ENCODE measurements around the gene DOC2A.

Gene DOC2A

DNA sequence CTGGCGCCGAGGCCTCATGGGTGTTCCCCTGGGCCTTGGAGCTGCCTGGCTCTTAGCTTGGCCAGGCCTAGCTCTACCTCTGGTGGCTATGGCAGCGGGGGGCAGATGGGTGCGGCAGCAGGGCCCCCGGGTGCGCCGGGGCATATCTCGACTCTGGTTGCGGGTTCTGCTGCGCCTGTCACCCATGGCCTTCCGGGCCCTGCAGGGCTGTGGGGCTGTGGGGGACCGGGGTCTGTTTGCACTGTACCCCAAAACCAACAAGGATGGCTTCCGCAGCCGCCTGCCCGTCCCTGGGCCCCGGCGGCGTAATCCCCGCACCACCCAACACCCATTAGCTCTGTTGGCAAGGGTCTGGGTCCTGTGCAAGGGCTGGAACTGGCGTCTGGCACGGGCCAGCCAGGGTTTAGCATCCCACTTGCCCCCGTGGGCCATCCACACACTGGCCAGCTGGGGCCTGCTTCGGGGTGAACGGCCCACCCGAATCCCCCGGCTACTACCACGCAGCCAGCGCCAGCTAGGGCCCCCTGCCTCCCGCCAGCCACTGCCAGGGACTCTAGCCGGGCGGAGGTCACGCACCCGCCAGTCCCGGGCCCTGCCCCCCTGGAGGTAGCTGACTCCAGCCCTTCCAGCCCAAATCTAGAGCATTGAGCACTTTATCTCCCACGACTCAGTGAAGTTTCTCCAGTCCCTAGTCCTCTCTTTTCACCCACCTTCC lies 23.3 kb downstream of the DOC2A start:
- no peak for DNase-seq

DNA sequence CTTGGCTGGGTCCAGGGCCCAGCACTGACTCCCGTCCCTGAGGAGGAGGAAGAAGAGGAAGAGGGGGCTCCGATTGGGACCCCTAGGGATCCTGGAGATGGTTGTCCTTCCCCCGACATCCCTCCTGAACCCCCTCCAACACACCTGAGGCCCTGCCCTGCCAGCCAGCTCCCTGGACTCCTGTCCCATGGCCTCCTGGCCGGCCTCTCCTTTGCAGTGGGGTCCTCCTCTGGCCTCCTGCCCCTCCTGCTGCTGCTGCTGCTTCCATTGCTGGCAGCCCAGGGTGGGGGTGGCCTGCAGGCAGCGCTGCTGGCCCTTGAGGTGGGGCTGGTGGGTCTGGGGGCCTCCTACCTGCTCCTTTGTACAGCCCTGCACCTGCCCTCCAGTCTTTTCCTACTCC lies 23.9 kb downstream of the DOC2A start:
- DNase-seq, result no peak

DNA sequence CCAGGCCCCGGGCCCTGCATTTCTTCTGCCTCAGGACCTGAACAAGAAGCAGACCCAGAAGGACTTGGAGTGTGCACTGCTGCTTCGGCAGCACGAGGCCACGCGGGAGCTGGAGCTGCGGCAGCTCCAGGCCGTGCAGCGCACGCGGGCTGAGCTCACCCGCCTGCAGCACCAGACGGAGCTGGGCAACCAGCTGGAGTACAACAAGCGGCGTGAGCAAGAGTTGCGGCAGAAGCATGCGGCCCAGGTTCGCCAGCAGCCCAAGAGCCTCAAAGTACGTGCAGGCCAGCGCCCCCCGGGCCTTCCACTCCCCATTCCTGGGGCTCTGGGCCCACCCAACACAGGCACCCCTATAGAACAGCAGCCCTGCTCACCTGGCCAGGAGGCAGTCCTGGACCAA lies 24.6 kb downstream of the DOC2A start:
- DNase-seq, result no peak

DNA sequence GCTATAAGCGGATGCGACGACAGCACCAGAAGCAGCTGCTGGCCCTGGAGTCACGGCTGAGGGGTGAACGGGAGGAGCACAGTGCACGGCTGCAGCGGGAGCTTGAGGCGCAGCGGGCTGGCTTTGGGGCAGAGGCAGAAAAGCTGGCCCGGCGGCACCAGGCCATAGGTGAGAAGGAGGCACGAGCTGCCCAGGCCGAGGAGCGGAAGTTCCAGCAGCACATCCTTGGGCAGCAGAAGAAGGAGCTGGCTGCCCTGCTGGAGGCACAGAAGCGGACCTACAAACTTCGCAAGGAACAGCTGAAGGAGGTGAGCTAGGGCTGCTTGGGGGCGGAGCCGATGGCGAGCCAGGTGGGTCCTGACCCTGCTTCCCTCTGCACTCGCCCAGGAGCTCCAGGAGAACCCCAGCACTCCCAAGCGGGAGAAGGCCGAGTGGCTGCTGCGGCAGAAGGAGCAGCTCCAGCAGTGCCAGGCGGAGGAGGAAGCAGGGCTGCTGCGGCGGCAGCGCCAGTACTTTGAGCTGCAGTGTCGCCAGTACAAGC lies 25.5 kb downstream of the DOC2A start:
- no peak for DNase-seq

DNA sequence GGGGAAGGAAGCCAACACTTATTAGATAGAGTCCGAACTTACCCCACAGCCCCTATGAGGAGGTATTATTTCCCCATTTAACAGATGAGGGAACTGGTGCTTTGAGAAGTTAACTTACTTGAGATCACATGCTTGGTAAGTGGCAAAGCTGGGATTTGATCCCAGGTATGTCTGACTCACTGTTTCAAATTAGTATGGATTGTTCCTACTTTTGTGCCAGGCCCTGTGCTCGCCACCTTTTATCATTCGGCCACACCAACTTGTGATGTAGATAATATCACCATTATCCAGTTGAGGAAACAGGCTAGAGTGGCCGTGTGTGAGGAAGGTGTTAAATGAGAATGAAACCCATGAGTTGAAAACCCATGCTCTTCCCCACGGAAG lies 26.1 kb downstream of the DOC2A start:
- DNase-seq, result no peak

DNA sequence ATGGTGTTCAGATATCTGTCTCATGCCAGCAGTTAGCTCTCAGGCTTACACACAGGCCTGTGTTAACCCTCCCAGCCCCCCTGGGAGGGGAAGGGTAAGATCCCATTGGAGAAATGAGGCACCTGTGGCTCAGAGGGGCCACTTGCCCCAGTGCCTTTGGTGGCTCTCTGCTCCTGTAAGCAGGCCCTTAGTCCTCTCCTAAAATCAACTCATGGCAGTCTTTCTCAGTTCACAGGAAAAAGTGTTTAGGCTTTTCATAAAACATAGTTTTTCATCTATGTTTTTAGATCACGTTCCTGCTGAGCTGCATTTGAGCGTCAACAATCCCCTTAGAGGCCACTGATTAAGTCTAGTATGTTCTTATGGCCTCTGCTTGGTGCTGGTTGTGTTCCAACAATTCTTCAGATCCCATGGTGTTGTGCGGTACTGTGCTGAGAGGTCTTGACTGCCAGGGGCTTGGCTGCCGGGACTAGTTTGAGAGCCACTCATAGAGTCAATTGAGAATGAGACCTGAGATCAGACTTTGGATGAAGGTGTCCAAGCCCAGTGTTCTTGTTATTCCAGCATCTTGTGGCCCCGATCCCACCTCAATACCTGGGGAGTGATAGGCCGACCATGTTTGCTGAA lies 26.6 kb downstream of the DOC2A start:
- DNase-seq, result no peak

DNA sequence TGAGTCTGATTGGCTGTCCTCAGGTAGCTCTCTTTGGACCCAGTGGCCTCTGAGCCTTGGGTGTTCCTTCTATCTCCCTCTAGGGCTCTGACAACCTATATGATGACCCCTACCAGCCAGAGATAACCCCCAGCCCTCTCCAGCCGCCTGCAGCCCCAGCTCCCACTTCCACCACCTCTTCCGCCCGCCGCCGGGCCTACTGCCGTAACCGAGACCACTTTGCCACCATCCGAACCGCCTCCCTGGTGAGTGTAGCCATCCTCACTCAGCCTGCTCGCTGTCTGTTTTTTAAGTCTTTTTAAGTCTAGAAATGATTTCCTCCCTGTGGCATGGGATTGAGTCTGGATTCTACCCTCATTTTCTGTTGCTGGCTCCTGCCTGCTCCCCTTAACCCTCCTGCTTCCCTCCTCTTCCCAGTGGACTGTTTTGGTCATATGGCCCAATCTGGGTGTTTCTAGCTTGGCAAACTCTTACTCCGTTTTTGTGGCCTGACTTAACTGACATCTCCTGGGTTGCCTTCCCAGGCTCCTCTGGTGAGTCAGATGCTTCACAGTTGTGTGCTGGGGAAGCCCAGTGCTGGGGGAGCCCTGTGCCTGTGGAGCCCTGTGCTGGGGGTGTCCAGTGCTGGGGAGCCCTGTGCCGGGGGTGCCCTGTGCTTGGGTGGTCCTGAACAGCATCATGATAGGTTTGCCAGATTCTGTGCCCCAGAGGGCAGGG lies 27.2 kb downstream of the DOC2A start:
- no peak for DNase-seq

DNA sequence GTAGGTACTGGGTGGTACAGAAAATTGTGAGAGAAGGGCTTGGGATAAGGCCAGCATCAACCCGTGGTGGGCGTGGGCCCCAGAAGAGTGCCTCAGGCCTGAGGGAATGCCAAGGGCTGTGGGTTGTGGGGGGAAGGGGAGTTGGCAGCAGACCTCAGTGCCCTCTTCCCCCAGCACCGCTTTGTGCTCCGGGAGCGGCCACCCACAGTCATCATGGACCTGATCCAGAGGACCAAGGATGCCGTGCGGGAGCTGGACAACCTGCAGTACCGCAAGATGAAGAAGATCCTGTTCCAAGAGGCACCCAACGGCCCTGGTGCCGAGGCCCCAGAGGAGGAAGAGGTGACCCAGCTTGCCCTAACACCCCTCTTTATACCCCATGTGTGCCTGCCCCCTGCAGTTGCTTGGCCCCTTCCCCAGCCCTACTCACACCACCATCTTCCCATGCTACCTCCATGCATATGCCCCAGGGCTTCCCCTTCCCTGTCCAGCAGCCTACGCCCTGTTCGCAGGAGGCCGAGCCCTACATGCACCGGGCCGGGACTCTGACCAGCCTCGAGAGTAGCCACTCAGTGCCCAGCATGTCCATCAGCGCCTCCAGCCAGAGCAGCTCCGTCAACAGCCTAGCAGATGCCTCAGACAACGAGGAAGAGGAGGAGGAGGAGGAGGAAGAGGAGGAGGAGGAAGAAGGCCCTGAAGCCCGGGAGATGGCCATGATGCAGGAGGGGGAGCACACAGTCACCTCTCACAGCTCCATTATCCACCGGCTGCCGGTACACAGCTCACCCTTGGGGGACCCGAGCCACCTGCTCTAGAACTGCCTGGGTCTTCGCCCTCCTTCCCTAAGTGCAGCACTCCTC lies 28.0 kb downstream of the DOC2A start:
- no peak for DNase-seq

DNA sequence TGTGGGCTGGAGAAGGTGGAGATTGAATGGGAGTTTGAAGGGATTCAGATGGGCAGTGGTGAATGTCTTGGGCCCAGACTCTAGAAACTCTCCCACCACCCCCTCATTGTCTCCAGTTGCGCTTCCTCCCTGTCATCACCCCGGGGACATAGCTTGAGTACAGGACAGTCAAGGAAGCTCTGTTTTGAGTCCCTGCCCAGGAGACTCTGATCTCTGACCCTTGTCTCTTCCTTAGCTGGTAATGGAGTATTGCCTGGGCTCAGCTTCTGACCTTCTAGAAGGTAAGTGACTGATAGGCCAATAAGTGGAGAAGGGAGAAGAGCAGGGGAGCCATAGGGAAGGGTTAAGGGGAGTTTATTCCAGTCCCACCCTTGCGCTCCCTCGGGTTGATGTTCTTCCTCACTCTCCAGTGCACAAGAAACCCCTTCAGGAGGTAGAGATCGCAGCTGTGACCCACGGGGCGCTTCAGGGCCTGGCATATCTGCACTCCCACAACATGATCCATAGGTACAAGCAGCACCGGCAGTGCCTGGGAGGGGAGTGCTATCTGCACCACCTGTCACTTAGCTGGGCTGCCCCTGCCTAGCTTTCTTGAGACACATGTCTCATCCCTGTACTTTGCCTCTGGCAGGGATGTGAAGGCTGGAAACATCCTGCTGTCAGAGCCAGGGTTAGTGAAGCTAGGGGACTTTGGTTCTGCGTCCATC lies 32.1 kb downstream of the DOC2A start:
- no peak for DNase-seq

DNA sequence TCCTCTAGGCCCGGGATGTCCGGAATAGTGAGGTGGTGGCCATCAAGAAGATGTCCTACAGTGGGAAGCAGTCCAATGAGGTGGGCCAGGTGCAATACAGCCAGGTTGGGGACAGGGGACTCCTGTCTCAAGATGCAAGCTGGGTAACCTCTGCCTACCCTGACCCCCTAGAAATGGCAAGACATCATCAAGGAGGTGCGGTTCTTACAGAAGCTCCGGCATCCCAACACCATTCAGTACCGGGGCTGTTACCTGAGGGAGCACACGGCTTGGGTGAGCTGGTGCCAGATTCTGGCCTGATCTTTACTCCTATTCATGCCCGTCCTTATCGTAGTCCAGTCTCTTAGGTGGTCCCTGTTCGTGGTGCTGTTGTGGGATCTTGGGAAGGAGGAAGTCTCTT lies 32.7 kb downstream of the DOC2A start:
- no peak for DNase-seq

DNA sequence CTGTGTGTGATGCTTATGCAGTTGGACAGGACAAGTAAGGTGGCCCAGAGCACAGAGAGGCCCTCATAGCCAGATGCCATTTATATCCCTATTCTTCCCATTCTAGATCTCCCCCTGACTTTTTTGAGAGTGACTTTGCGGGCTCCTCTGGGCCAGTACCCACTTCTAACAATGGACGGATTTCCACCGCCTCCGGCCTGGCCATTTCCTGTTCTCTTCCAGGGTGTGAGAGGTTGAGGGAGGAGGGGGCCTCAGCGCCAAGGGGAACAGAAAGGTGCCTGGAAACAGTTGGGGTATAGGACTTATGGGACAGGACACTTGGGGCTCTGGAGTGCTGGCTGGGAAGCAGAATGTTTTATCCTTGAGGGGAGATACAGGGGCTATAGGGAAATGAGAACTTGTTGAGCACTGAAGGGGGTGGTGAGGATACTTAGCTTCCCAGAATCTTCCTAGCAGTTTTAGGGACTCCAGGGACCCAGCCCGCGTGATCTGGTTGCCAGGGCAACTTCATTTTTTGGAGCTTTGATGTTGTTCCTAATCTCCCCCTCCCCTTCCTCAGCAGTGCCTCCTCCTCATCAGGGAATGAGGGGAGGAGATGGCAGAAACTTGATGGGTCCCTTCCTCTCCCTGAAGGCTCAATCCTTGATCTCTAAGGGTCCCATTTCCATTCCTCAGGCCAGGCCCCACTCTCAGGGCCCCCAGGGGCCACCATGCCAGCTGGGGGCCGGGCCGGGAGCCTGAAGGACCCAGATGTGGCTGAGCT lies 33.6 kb downstream of the DOC2A start:
- DNase-seq, result no peak

DNA sequence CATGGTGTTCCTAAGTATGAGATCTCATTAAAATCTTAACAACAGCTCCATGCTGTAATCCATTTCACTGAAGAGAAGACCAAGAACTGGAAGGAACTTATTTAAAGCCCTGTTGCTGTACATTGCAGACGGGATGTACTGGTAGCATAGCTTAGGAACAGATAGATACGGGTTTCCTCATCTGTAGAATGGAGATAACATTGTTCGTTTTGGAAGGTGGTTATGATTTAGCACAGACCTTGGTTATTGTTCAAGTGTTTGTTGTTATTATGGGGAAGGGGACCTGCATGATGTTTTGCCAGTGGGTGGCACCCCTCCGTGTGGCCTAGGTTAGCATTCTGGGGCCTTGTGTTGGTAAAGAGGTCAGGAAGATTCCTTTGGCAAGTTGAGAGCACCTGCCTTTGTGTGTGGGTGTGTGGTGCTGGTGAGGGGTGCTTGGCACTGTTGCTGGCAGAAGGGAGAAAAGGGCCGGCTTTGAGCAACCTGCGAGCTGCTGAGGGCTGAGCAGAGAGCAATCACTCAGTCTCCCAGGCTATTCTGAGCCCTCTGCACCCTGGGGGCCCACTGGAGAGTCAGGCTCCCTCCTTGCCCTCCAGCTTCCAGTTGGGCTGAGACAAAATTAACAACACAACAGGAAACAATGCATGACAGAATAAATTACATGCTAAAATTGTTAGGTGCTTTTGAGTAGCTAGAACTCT lies 34.9 kb downstream of the DOC2A start:
- DNase-seq, result no peak

DNA sequence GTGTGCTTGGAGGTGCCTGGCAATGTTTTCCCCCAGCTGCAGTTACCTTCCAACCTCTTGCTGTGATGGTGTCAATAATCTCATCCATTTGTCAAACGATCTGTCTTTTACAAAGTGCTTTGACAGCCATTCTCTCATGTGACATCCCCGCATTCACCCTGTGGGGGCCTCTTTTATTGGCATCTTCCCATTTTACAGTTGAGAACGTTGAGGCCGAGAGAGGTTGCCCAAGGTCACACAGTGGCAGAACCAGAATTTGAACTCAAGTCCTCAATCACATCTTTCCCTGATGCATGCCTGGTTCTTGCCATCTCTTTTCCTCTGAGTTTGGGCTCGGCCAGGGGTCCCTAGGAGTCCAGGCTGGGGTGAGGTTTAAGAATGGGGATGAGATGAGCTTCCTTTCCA lies 35.7 kb downstream of the DOC2A start:
- DNase-seq, result no peak

DNA sequence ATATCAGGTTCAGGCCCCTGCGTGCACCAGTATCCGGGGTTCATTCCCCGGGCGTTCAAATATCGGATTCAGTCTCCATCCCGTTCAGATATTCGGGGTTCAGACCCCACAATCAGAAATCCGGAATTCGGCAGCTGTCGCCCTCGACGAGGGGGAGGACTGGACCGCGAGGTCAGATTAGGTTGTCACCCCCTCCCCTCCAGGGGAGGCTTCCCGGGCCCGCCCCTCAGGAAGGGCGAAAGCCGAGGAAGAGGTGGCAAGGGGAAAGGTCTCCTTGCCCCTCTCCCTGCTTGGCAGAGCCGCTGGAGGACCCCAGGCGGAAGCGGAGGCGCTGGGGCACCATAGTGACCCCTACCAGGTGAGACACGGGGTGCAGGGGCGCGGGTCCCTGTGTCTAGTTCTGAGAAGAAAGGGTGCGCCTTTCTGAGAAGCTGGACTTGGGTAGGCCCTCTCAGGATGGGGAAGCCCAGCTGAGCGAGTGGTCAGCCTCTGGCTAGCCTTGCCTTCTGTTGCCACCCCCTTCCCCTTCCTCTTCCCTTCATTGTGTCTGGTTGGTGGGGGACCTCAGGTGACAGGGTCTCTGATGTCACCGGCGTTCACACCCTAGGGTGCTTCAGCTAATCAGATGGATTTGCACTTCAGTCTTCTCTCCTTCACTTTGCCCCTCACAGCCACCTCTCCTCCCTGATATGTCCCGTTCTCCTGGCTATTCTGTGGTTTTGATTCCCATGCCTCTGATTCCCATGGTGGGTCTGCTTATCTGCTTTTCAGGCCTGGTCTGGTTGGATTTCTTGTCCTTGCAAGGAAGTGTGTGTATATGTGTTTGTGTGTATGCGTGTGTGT lies 36.3 kb downstream of the DOC2A start:
- DNase-seq, result peak; percentile 34 to 36

DNA sequence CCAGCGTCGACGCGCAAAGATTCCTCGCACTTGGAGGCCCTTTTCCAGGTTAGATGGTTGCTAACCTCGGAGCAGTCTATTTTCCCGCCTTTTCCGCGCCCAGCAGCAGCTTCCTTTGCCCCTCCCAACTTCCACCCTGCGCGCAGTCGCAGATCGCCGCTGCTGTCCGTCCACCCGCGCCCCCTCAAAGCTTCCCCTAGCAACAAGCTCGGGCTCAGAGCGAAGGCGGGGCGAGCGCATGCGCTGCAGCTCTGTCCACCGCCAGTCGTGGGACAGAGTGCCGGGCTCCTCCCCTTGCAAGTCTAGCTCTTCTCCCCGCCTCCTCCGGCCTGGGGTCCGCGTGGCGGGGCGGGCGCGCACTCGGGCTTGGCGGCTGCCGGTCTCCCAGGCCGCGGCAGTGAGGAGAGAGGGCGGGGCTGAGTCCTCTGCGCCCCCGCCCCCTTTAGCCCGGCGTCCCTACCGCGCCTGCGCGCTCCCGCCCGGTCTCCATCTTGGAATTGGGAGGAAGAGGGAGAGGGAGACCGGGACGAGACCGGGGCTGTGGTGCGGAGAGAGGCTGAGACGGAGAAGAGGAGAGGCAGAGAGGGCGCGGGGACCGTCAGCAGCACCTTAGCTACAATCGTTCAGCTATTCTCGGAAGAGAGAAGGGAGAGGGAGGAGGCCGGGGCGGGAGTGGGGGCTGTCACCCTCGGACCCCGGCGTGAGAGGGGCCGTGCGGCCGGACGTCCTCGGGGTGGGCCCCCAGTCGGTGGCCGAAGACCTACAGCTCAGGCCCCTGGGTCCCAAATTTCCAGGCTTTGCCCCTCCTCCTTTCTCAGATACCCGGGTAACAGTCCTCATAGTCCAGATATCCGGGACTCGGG lies 37.2 kb downstream of the DOC2A start, which contains the start of gene TAOK2:
Gene TAOK2, plus strand, starts transcription at position 485 of the 863 bp plus-strand sequence. CDS start 3,905 bp downstream, outside the sequence.
- DNase-seq, result peak; percentile 98 to 99

DNA sequence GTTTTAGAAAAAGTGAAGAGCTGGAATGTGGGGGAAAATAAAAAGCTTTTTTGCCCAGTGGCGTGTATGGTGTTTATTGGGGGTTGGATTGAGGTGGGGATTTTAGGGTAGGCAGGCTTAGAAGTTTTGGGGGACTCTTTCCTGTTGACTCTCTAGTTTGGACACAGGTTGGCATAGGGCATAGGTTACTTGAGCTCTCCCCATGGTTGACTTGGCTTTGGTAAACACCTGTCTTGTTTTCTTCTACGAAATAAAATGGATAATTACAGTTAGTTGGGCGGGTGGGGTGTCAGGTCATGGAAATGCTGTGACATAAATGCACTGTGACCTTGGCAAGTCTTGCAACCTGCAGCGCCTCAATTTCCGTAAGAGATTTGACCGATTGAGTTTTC lies 37.8 kb downstream of the DOC2A start:
- no peak for DNase-seq

DNA sequence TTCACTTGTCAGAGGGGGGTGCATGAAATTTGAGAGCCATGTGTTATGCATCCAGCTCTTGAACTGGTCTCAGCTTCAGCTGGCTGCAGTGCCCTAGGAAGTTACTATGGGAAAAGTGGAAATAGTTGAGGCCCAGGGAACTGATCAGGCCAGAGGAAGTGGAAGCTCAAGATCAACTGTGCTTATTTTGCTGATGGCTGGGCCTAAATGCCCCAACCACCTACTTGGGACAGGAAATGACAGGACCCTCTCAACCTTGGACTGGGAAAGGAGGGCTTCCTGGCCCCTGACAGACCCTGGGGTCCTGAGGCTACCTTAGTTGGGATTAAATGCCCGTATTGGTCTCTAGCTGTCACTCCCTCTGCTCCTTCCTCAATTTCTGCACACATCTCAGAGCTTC lies 38.3 kb downstream of the DOC2A start:
- DNase-seq, result no peak

DNA sequence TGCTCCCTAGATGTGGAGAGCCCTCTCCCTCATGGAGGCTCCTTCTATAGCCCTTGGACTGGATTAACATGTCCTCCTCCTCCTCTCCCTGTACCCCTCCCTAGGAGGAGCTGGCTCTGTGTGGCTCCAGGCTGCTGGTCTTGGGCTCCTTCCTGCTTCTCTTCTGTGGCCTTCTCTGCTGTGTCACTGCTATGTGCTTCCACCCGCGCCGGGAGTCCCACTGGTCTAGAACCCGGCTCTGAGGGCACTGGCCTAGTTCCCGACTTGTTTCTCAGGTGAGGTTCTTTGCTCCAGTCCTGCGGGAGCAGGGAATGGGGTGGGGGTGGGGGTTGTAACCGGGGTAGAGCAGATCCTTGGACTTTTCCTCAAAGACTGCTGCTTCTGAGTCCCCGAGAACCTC lies 39.5 kb downstream of the DOC2A start:
- DNase-seq, result no peak

DNA sequence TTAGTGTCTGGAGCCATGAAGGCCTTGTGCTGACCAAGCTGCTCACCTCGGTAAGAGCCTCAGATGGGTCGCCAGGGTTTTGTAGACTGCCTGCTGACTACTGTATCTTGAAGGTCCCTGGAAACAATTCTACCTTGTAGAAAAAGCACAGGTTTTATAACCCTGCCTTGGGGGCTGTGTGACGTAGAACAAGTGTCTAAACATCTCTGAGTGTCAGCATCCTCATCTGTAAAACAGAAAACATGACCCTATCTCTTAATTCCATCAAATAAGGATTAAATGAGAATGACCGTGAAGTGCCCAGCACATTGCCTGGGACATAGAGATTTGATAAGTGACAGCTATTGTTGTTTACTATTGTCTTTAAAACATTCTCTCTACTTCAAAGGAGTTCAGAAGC lies 42.6 kb downstream of the DOC2A start:
- no peak for DNase-seq
